Motor neuron (in vitro differentiated cells): ENCODE measurements around the gene KRT81. TPM values are rescaled to one million over a fixed set of nuclear protein-coding genes. Genes with fewer than 3 reads are reported as not detected.
"Not testable (repeated sequence)": the region's sequence is repeated elsewhere in the genome, so short reads cannot be mapped to it uniquely, and the experiment has no call there.

ENCODE experiments used
- ATAC-seq, 8 experiments: fragments of 200-7000 bp; cut with Tn5 transposase; replicated peaks in 6 of 8; 2 replicates each; pipeline ENCODE4 v1.8.0; 2021; ENCODE audit warnings: mild to moderate bottlenecking in 8 of 8, moderate library complexity in 8 of 8
- H3K27ac ChIP-seq, 2 donors: fragments of 250-450 bp; sonication (Bioruptor Pico); 2 replicates each; pipeline ENCODE4 v1.9.0; 2021; ENCODE audit warnings: antibody characterized with exemption in 2 of 2, mild to moderate bottlenecking in 2 of 2, moderate library complexity in 1 of 2
- H3K4me1 ChIP-seq, 2 donors: fragments of 250-450 bp; sonication (Bioruptor Pico); replicated peaks in 1 of 2; 2 replicates each; pipeline ENCODE4 v1.6.1; 2021; ENCODE audit warnings: antibody characterized with exemption in 2 of 2, mild to moderate bottlenecking in 2 of 2, moderate library complexity in 1 of 2
- H3K4me3 ChIP-seq, 5 donors: fragments of 250-450 bp; sonication (Bioruptor Pico); 2 replicates each; pipeline ENCODE4 v1.9.0; 2021; ENCODE audit warnings: antibody characterized with exemption in 5 of 5, mild to moderate bottlenecking in 5 of 5, moderate library complexity in 4 of 5
- WGBS, 10 experiments: fragments of 450-650 bp; shearing (Covaris generic); methylation state at CpG; one replicate each; pipeline ENCODE4 v1.0.0; 2022; 5-methylcytosine and 5-hydroxymethylcytosine counted together
- in situ Hi-C, 9 experiments: fragments of 400-800 bp; cut with MboI; loops; one replicate each; pipeline ENCODE4 v1.15.0; 2021; ENCODE audit warnings: low sequenced_read_pairs in 9 of 9, low pct_unique_long_range_greater_than_20kb in 2 of 9; ENCODE audit not compliant: unreplicated experiment in 9 of 9
- total RNA-seq, 8 experiments: library from RNA; unstranded; fragments of 300-600 nt; gene quantifications; 2 replicates each; pipeline versions ENCODE4 v1.2.3 to v1.2.4, GENCODE V29; 2022

Gene KRT81
- total RNA-seq, 8 experiments from 2014 or later = 0.49 to 0.58 TPM; not detected in 6

DNA sequence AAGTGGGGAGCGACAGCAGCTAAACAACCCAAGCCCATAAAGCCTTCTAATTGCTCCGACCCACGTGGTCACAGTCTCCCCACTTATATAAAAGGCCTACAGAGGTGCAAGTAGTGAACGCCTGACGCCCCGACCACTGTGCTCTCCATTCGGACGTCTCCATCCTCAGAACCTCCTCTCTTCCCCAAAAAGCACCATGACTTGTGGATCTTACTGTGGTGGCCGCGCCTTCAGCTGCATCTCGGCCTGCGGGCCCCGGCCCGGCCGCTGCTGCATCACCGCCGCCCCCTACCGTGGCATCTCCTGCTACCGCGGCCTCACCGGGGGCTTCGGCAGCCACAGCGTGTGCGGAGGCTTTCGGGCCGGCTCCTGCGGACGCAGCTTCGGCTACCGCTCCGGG, 10.4 kb upstream of the KRT81 start:
- H3K4me3 ChIP-seq, H3K27ac ChIP-seq, H3K4me1 ChIP-seq, ATAC-seq, in situ Hi-C loops: not testable (repeated sequence)
- 66 to 93% (median 75%) methylated on average over 1 to 5 of the region's 31 CpGs; no CpG with 5 or more reads in 5 of the 10 experiments for WGBS, 10 experiments

DNA sequence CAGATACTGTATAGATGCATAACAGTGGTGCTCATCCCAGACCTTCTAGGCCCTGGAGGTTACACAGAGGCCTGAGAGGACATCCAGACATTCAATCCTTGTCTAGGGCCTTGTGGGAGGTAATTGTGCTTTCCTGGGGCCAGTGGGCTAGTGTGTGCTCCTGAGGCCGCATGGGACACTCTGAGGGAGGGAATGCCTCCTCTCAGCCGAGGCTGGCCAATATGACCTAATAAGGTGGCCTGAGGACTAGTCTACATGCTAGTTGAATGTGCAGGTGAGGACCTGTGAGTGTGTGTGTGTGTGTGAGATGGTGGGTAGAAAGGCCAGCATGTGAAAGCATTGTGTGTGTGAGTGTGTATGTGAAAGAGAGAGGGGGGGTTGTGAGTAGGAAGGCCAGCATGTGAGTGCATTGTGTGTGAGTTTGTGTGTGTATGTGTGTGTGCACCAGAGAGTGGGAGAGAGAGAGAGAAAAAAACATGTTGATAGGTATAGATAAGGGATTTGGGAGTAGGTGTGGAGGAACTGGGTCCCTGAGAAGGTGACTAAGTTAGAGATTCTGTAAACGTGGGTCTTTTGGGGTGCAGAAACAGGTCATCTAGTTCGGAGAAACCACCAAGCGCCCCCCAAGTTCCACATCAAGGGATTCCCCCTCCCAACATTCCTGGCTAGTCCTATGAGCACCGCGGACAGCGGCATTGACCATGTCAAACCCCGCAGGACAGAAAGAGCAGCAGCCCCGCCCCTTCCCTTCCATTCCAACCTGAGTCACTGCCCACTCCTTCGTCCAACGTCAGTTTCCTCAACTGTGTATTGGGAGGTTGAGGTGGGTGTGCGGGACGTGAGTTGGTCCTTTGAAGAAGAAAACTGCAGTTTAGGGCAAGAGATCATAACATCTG, 9.7 kb upstream of the KRT81 start:
- Histone ChIP-seq H3K27ac (no peak overlapping the region), H3K4me3 (no peak overlapping the region), H3K4me1 (no peaks in the 10 kb centered on the region)
- in situ Hi-C loops = no loop called here
- 0 to 52% (median 33%) methylated on average over 1 to 8 of the region's 14 CpGs; no CpG with 5 or more reads in 1 of the 10 experiments for WGBS, 10 experiments
- ATAC-seq = peak in 2 of 8 experiments; percentile 22 to 57

DNA sequence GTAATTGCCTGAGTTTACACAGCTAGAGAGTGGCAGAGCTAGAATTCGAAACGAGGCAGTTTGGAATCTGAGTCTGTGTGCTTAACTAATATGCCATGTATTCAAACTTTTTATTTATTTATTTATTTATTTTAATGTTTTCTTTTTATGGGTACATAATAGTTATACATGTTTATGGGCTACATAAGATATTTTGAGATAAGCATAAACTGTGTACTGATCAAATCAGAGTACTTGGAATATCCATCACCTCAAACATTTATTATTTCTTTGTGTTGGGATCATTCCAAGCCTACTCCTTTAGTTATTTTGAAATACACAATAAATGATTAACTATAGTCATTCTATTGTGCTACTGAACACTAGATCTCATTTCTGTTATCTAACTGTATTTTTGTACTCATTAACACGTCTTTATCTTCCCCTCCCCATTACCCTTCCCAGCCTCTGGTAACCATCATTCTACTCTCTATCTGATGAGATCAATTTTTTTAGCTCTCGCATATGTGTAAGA, 7.4 kb upstream of the KRT81 start:
- in situ Hi-C loops = no loop called here
- Histone ChIP-seq H3K27ac (no peak overlapping the region), H3K4me3 (no peak overlapping the region), H3K4me1 (no peaks in the 10 kb centered on the region)
- no peak for ATAC-seq
- WGBS, 10 experiments = 0 to 88% (median 49%) methylated on average over 1 to 4 of the region's 4 CpGs

DNA sequence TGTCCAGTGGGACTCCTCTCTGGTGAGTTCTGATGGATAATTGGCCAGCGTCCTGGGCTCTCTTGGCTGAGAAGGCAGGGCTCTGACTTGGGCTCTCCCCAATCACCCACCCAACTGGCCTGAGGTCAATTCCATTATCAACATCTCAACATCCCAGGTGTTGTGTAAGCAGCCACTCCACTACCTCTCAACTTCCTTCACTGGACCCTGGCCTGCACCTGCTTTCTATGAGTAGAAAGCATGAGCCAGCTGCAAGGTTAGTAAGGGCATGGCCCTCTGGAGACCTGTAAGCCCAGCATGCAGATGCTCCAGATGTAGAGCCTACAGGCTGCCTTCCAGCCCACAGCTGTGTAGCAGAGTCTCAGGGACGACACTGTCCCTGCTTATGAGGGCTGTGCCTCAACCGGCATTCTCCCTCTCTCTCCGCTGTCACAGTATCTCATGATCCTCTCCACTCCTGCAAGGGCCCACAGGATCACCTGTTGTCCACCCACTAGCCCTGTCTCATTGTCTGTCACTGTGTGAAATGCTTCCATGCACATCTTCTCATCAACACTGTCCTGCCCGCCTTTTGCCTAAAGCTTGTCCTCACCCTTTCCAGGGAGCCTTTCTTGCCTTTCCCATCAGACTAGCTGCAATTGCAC, 5.4 kb upstream of the KRT81 start:
- no peaks in the 10 kb centered on the region for H3K4me1 ChIP-seq
- 43 to 72% (median 59%) methylated on average over 1 to 3 of the region's 5 CpGs; no CpG with 5 or more reads in 4 of the 10 experiments for WGBS, 10 experiments
- ATAC-seq = peak in 1 of 8 experiments; percentile 21
- H3K4me3 ChIP-seq = no peak overlapping the region
- in situ Hi-C loops = no loop called here
- H3K27ac ChIP-seq = no peak overlapping the region

DNA sequence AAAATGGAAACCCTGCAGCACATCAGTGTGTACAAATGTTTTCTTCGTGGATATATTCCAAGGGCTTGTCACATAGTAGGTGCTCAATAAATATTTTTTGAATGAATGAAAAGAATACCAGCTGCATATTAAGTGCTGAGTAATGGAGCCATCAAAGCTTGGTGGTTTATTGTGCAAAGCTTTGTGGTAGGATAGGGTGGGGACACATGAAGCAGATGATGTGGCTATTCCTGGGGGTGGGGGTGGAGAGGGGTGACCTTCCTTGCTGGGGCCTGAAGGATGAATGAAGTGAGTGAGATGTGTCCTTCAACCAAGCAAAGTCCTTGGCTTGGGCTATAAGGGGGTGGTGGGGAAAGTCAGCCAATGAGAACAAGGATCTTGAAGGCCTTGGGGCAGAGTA, 4.3 kb upstream of the KRT81 start:
- ATAC-seq = peak in 2 of 8 experiments; percentile 31 to 64
- H3K27ac ChIP-seq = no peak overlapping the region
- no peaks in the 10 kb centered on the region for H3K4me1 ChIP-seq
- H3K4me3 ChIP-seq = no peak overlapping the region
- WGBS, 10 experiments = 0 to 56% (median 25%) methylated on average over 1 of the region's 1 CpG; no CpG with 5 or more reads in 7 of the 10 experiments
- in situ Hi-C loops = no loop called here

DNA sequence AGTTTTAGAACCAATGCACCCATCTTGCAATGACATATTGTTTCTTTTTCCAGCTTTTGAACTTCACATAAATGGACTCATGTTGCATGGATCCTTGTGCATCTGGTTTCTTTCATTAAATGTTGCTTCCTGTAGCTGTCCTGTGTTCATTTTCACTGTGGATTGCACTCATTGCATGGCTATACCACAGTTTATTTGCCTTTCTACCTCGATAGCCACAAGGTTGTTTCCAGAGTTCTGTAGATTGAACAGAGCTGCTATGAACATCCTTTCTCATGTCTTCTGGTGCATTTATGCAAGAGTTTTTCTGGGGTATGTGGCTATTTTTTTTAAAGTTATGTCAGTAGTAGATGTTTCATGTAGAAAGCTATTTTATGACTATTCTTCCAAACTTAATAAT, 3.5 kb upstream of the KRT81 start:
- no peak overlapping the region for H3K27ac ChIP-seq
- WGBS, 10 experiments = 0 to 50% (median 6%) methylated on average over 1 of the region's 1 CpG; no CpG with 5 or more reads in 2 of the 10 experiments
- no peaks in the 10 kb centered on the region for H3K4me1 ChIP-seq
- ATAC-seq = no peak
- no peak overlapping the region for H3K4me3 ChIP-seq
- in situ Hi-C loops = no loop called here

DNA sequence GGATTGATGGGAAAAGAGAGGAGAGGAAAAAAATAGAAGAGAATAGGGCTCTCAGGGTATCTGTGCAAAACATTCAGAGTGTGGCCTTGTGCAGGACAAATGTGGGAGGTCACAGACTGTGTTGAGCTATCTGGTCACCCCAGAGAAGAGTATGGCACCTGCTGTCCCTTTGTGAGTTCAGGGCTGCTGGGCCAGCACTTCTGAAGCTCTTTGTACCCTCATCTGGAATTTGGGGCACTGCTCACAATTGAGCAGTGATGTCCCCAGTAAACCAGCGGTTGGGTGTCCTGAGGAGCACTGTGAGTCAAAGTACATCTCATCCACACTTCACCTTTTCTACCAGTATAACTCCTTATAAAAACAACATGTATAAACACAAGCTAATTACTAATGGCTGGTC, 2.6 kb upstream of the KRT81 start:
- in situ Hi-C loops = no loop called here
- no peak overlapping the region for H3K27ac ChIP-seq
- 29 to 100% (median 78%) methylated on average over 1 of the region's 1 CpG; no CpG with 5 or more reads in 6 of the 10 experiments for WGBS, 10 experiments
- no peak overlapping the region for H3K4me3 ChIP-seq
- no peaks in the 10 kb centered on the region for H3K4me1 ChIP-seq
- ATAC-seq = no peak

DNA sequence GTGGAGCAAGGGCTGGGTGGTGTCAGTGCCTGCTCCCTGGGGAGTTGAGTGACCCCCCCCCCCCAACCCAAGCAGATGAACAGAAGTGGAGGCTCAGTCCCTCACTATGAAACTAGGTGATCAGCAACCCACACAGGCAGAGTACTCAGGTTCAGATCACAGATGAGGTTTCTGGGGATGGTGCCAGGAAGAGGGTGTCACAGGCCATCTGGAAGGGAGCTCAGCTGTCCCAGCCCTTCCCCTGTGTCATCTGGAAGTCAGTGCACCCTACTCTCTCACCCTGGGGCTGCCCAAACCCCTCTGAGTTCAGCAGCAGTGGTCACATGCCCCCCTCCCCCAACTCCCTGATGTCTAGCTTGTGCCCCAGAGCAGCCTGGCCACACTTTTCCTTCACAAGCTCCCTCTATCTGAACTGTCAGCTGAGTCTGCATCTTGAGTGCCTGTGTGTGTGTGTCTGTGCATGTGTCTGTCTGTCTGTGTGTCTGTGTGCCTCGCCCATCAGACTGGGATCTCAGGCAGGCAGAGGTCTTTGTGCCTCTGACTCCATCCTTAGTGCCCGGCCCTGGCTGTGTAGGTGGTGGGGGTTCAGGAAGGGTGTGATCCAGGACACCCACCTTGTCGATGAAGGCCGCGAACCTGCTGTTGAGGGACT, 725 bp downstream of the KRT81 start:
- ATAC-seq = peak in 2 of 8 experiments; percentile 72 to 84
- in situ Hi-C loops, H3K4me1 ChIP-seq, H3K4me3 ChIP-seq, H3K27ac ChIP-seq: not testable (repeated sequence)
- WGBS, 10 experiments = no CpG with 5 or more reads among the region's 5 CpGs

DNA sequence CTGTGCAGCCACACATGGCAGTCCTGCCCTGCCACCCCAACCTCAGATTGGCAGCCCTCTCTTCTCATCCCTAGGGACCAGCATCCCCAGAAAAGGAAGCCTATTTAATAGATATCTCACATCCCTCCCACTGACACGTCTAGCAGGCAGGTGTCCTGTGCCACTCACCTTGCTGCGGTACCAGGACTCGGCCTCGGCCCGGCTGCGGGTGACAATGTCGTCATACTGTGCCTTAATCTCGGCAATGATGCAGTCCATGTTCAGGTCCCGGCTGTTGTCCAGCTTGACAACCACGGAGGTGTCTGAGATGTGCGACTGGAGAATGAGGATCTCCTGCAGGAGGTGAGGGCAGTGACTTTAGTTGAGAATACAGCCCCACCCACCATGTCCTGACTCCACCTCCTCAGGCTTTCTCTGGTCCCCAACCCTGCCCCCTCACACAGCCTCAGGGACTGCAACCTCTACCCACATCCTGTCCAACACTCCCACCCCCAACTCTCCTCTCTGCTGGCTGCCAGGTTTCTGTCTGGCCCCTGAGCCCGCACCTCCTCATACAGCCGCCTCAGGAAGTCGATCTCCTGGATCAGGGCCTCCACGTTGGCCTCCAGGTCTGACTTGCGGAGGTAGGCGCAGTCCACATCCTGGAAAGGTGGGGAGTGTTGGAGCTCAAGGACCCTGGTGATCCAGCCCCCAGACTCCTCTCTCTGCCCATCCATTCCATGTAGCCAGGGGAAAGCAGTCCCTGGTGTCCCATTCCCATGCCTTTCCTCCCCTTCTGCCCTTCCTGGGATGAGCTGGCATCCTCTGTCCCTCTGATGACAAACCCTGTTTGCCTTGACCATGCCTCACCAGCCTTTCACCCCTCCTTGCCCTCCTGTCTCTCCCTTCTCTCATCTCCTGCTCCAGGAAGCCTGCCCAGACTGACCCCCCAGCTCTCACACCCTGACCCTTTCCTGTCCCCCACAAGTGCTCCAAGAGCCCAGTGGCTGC, 3.2 kb downstream of the KRT81 start:
- in situ Hi-C loops, ATAC-seq, H3K27ac ChIP-seq, H3K4me1 ChIP-seq, H3K4me3 ChIP-seq: not testable (repeated sequence)
- WGBS, 10 experiments = 93% methylated on average over 3 of the region's 17 CpGs; no CpG with 5 or more reads in 9 of the 10 experiments

DNA sequence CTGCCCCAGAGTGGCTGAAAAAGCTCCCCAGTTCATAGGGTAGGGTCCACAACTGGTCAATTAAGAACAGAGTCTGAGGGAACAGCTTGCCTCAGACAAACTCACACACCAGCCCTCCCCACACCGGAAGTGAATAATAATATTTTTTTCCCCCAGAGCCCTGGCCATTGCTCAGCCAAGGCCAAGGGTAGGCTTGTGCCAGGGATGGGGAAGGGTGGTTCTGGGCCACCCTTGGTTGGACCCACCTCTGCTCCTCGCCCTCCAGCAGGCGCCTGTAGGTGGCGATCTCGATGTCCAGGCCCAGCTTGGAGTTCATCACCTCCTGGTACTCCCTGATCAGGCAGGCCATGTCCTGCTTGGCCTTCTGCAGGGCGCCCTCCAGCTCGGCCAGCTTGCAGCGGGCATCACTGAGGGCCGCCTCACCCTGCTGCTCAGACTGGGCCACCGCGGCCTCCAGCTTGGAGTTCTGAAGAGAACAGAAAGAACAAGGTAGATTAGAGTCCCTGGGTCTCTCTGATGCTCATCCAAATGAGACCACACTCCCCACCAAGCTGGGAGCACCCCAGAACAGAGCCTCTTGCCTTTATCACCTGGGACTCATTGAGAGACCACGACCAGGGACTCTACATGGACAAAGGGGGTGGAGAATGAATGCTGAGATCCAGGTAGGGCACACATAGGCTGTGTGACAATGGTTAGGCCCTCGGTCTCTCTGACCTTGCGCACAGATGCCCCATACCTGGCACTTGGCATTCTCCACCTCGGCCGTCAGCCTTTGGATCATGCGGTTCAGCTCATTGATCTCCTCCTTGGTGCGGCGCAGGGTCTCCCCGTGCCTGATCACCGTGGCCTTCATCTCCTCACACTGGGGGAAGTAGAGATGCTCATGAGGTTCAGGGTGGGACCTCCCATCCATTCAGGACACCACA, 4.2 kb downstream of the KRT81 start:
- H3K4me3 ChIP-seq, H3K4me1 ChIP-seq, ATAC-seq, H3K27ac ChIP-seq, in situ Hi-C loops: not testable (repeated sequence)
- 20 to 79% methylated on average over 1 to 2 of the region's 21 CpGs; no CpG with 5 or more reads in 8 of the 10 experiments for WGBS, 10 experiments

DNA sequence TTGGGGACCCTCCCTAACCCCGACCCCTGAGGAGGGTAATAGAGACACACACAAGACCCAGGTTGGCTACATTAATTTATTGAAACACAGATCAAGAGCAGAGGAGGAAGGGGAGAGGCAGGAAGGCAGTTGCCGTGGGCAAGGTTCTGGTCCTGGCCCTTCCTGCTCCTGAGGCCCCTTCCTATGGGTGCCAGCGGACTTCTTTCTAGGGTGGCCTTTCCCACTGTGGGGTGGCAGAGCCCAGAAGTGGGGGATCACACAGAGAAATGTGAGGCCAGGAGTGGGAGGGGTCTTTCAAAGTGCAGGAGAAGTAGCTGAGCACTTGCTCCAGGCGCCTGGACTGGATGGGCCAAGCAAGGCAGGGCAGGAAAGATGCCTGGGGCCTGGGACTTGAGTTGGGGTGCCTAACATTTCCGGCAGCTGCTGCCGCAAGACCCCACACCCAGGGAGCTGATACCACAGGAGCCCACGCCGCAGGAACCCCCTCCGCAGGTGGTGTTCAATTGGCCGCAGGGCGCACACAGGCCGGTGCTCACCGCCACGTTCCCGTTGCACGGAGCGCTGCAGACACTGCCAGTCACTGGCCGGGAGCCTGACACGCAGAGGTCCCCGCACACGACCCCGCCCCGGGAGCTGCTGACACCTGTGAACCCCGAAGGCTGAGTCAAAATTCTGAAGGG, 5.3 kb downstream of the KRT81 start:
- in situ Hi-C loops = no loop called here
- Histone ChIP-seq H3K4me3 (no peak overlapping the region), H3K4me1 (peaks cover 0 to under 1% of the 10 kb centered on the region in 2 donors), H3K27ac (no peak overlapping the region)
- 50 to 89% (median 78%) methylated on average over 1 to 10 of the region's 24 CpGs; no CpG with 5 or more reads in 4 of the 10 experiments for WGBS, 10 experiments
- no peak for ATAC-seq
